Heart left ventricle (tissue), 13 donors: ENCODE data around the gene KCNJ10.

Source experiments
- POLR2A ChIP-seq, 2 donors: fragments of 450-650 bp; IDR thresholded peaks; one replicate each; pipeline ENCODE4 v1.6.1; 2017; ENCODE audit warnings: antibody characterized with exemption in 2 of 2, mild to moderate bottlenecking in 2 of 2, moderate library complexity in 2 of 2
- TF ChIP-seq, protein P1 (sequence below), 12 donors: fragments of 200-600 bp; sonication (generic) in 4 of 12; IDR thresholded peaks; one replicate each; pipeline versions ENCODE4 v1.5.0 to v1.8.0; 2018 to 2022; ENCODE audit warnings: antibody characterized with exemption in 12 of 12, mild to moderate bottlenecking in 5 of 12
- donor health status: ischemic (EF 13 %, LVEDD 7.1; RV severe dilation, severe dysfunction).
- donor health status: DM: no; HTN: yes; CAD: no.
- donor health status: DM: no; HTN: no; CAD: no.
- donor health status: ischemic (EF 25% LVEDD 6.9; RV normal size, moderate dysfunction).
- donor health status: ischemic (EF 25% LVEDD 5.7; RV mildly dilated, moderate dysfunction).
- donor health status: ischemic (EF 35%, LVEDD 5.7; RV mildly dilated, moderate dysfunction).
- donor health status: nonischemic (EF 11% LVEDD 7.7; RV severe dilation, severe dysfunction).
- donor health status: DM: yes; HTN: yes; CAD: no.
- donor health status: PGD.
- donor health status: ischemic (EF 29% LVEDD 5.4; RV normal size, mild dysfunction).
- donor health status: nonischemic (EF 23%, LVEDD 6.1; RV moderate dilation, normal function).

DNA sequence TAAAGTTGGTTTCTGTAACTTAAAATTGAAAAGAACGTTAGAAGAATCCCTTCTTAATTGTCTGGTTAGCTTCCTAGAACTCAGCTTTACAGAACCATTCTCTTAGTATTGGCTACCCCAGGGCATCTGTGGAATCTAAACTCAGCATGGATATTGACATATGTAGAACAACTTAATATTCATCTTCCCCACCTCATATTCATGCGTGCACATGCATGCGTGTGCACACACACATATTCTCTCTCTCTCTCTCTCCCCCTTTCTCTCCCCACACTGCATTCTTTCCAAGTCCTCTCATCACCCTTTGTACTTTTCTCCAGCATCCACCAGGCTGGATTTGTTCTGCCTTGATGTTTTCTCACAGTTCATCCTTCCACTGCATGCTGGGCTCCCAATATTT is 51.6 kb downstream of the KCNJ10 start:
- TF ChIP-seq, protein P1, sequence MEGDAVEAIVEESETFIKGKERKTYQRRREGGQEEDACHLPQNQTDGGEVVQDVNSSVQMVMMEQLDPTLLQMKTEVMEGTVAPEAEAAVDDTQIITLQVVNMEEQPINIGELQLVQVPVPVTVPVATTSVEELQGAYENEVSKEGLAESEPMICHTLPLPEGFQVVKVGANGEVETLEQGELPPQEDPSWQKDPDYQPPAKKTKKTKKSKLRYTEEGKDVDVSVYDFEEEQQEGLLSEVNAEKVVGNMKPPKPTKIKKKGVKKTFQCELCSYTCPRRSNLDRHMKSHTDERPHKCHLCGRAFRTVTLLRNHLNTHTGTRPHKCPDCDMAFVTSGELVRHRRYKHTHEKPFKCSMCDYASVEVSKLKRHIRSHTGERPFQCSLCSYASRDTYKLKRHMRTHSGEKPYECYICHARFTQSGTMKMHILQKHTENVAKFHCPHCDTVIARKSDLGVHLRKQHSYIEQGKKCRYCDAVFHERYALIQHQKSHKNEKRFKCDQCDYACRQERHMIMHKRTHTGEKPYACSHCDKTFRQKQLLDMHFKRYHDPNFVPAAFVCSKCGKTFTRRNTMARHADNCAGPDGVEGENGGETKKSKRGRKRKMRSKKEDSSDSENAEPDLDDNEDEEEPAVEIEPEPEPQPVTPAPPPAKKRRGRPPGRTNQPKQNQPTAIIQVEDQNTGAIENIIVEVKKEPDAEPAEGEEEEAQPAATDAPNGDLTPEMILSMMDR (IDR thresholded peaks at IDR 0.05) = no peak
- TF ChIP-seq POLR2A (IDR thresholded peaks at IDR 0.05) = no peak
